Breast epithelium (tissue), 4 donors: Measurements from ENCODE around the gene CLCN7. TPM values are rescaled to one million over a fixed set of nuclear protein-coding genes. Genes with fewer than 3 reads are reported as not detected.

Experiments used
- DNase-seq, 2 donors: peaks; one replicate each; pipeline ENCODE4 v3.0.0-alpha.2; 2019; ENCODE audit warnings: low spot score in 2 of 2
- H3K27ac ChIP-seq, 2 donors: fragments of 200-600 bp; sonication (generic) in 1 of 2; one replicate each; pipeline ENCODE4 v1.5.1; 2016 to 2019; ENCODE audit warnings: mild to moderate bottlenecking in 1 of 2
- H3K27me3 ChIP-seq, 2 donors: fragments of 200-600 bp; sonication (generic) in 1 of 2; one replicate each; pipeline versions ENCODE4 v1.5.1 to v1.6.0; 2017 to 2019; ENCODE audit warnings: control low read depth in 1 of 2, mild to moderate bottlenecking in 1 of 2
- H3K36me3 ChIP-seq: fragments of 200-600 bp; one replicate; pipeline ENCODE4 v1.5.1; 2019
- H3K4me1 ChIP-seq, 2 donors: fragments of 200-600 bp; sonication (generic); one replicate each; pipeline ENCODE4 v1.5.1; 2016 to 2019; ENCODE audit warnings: control low read depth in 1 of 2
- H3K4me3 ChIP-seq, 3 donors: fragments of 200-600 bp; sonication (generic); 1 replicate in 2 of 3; 2 replicates in 1 of 3; pipeline ENCODE4 v1.5.1; 2016 to 2019; ENCODE audit warnings: mild to moderate bottlenecking in 3 of 3, moderate library complexity in 2 of 3
- H3K9me3 ChIP-seq, 2 donors: fragments of 200-600 bp; sonication (generic) in 1 of 2; one replicate each; pipeline ENCODE4 v1.5.1; 2016 to 2019; ENCODE audit warnings: control low read depth in 1 of 2
- POLR2A ChIP-seq: fragments of 450-650 bp; IDR thresholded peaks from one replicate; pipeline ENCODE4 v1.6.1; 2016; ENCODE audit warnings: antibody characterized with exemption, mild to moderate bottlenecking, moderate library complexity
- POLR2AphosphoS5 ChIP-seq, 3 donors: sonication (generic); formaldehyde crosslinking; IDR thresholded peaks; one replicate each; pipeline ENCODE4 v1.6.1; 2017; ENCODE audit warnings: antibody characterized with exemption in 3 of 3
- intact Hi-C: fragments of 100-400 bp; cut with DNase I; formaldehyde crosslinking; loops from one replicate; pipeline ENCODE4 v1.15.1; 2023; ENCODE audit warnings: low total_unique reads
- total RNA-seq, 3 donors: library from RNA; depleted of rRNA; stranded (reverse); fragments of >200 nt; gene quantifications; one replicate each; pipeline ENCODE4 v1.1.0, GENCODE V29; 2016
- TF ChIP-seq, protein P1 (sequence below), 3 donors: fragments of 450-650 bp; IDR thresholded peaks; one replicate each; pipeline ENCODE4 v1.5.1; 2016 to 2017; ENCODE audit warnings: antibody characterized with exemption in 3 of 3, mild to moderate bottlenecking in 3 of 3, moderate library complexity in 3 of 3

Gene CLCN7
- total RNA-seq, 3 donors from 2014 or later = 52.2 to 72.3 (median 71.4) TPM

- H3K9me3 ChIP-seq = no peaks in the 10 kb centered on the region
- no peak for DNase-seq
- no peak overlapping the region for H3K4me3 ChIP-seq
- no peaks in the 10 kb centered on the region for H3K27me3 ChIP-seq
- H3K4me1 ChIP-seq = no peaks in the 10 kb centered on the region
- H3K36me3 ChIP-seq = no peaks in the 10 kb centered on the region
- no peak for TF ChIP-seq POLR2AphosphoS5 (IDR thresholded peaks at IDR 0.05)
- TF ChIP-seq POLR2A = no peak
- TF ChIP-seq, protein P1, sequence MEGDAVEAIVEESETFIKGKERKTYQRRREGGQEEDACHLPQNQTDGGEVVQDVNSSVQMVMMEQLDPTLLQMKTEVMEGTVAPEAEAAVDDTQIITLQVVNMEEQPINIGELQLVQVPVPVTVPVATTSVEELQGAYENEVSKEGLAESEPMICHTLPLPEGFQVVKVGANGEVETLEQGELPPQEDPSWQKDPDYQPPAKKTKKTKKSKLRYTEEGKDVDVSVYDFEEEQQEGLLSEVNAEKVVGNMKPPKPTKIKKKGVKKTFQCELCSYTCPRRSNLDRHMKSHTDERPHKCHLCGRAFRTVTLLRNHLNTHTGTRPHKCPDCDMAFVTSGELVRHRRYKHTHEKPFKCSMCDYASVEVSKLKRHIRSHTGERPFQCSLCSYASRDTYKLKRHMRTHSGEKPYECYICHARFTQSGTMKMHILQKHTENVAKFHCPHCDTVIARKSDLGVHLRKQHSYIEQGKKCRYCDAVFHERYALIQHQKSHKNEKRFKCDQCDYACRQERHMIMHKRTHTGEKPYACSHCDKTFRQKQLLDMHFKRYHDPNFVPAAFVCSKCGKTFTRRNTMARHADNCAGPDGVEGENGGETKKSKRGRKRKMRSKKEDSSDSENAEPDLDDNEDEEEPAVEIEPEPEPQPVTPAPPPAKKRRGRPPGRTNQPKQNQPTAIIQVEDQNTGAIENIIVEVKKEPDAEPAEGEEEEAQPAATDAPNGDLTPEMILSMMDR (IDR thresholded peaks at IDR 0.05) = no peak
- intact Hi-C loops = no loop called here
- H3K27ac ChIP-seq = no peak overlapping the region
Measured at GRCh38 chr16:1429631-1430030, 45.2 kb downstream of the CLCN7 start.

- Histone ChIP-seq H3K4me1 (no peaks in the 10 kb centered on the region), H3K27me3 (no peaks in the 10 kb centered on the region), H3K36me3 (no peaks in the 10 kb centered on the region), H3K4me3 (peak overlapping the region in 1 of 3 donors; percentile 68), H3K9me3 (no peaks in the 10 kb centered on the region), H3K27ac (peak overlapping the region in 1 of 2 donors; percentile 52)
- intact Hi-C loops = no loop called here
- TF ChIP-seq, protein P1 (IDR thresholded peaks at IDR 0.05) = no peak
- no peak for TF ChIP-seq POLR2A
- no peak for TF ChIP-seq POLR2AphosphoS5 (IDR thresholded peaks at IDR 0.05)
- no peak for DNase-seq
Measured at GRCh38 chr16:1429012-1429411, 45.8 kb downstream of the CLCN7 start.

DNA sequence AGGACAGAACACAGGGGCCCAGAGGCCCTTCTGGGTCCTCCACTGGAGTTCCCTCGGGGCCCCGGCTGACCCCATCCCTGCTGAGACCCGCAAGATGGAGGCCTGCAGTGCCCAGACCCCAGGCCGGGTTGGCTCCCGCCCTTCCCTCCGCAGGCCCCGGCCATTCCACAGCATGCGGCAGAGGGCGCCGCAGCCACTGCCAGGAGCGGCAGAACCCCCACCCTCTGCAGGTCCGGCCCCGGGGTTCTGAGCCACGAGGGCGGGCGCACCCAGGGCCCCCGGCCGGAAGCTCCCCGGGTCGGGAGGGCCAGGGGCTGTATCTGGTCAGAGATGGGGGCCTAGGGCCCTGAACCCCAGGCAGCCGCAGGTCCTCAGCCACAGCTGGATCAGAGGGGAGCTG is 46.3 kb downstream of the CLCN7 start:
- Histone ChIP-seq H3K4me1 (no peaks in the 10 kb centered on the region), H3K9me3 (no peaks in the 10 kb centered on the region), H3K27me3 (no peaks in the 10 kb centered on the region), H3K27ac (peak overlapping the region; percentile 52 to 55), H3K36me3 (no peaks in the 10 kb centered on the region), H3K4me3 (peak overlapping the region; percentile 4 to 68 (median 55))
- TF ChIP-seq POLR2A (no peak), POLR2AphosphoS5 (IDR thresholded peaks at IDR 0.05) (no peak)
- TF ChIP-seq, protein P1 (IDR thresholded peaks at IDR 0.05) = peak in 2 of 3 donors; percentile 40 to 45
- intact Hi-C loops = no loop called here
- peak; percentile 48 to 68 for DNase-seq

GRCh38 chr16:1427473-1428461 is 47.1 kb downstream of the CLCN7 start:
- TF ChIP-seq POLR2AphosphoS5 (IDR thresholded peaks at IDR 0.05) = no peak
- TF ChIP-seq POLR2A = no peak
- TF ChIP-seq, protein P1 (IDR thresholded peaks at IDR 0.05) = no peak
- Histone ChIP-seq H3K27me3 (no peaks in the 10 kb centered on the region), H3K27ac (peak overlapping the region; percentile 52 to 55), H3K4me1 (no peaks in the 10 kb centered on the region), H3K36me3 (no peaks in the 10 kb centered on the region), H3K4me3 (peak overlapping the region; percentile 4 to 68 (median 55)), H3K9me3 (no peaks in the 10 kb centered on the region)
- DNase-seq = peak in 1 of 2 donors; percentile 44
- intact Hi-C loops = no loop called here
